Measurements from ENCODE around the gene ARHGEF16.

The ARHGEF16 gene

DNA sequence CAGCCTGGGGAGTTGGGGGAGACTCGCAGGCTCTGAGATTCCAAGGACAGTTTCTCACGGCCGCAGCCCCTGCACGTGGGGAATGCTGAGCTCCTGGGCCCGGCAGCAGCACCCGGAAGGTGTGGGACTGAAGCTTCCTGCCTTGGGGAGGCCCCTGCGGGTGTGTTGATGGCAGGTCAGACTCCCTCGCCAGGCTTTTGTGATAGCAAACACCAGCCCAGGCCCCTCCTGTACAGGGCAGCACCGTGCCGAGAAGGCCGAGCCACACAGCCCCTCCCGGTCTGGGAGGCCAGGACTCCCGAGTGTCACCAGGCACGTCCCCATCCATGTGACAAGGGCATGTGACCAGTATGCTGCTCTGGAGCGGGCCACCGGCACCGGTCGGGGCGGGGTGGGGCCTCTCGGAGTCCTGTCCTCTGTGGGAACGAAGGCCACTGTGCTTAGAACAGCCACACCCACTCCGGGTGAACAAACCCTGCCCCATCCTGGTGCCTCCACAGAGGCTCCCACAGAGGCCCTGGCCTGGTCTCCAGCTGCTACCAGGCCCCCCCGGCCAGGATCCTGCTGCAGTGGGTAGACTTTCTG lies 31.1 kb upstream of the ARHGEF16 start:
- DNase-seq = no peak

DNA sequence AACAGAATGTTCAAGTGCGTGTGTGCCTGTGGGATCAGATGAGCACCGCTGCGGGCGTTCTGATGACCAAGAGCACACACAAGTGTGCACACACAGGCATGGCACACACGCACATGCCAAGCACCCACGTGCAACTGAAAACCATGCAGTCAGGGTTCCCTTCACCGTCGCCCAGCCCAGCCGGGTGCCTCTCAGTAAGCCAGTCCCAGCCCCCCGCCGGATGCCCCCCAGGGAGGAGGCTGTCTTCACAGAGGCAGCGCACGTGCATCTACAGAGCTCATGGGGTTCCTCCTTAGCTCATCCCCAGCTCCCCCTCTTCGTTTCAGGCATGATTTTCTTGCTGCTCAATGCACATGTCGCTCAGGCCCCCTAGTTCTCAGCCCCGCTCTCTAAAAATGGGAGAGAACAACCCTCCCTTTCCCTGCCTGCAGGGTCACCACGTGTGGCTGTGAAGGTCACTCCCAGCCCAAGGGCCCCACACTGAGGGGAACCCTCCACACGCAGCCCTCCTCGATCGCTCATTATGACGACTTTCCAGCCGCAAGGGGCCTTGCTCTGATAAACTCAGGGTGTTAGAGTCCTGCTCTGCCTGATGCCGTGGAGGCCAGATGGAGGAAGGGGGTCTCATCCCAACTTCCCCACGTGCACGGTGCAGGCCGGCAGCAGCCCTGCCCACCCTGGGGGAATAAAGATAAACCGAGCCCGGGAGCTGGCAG lies 30.4 kb upstream of the ARHGEF16 start:
- DNase-seq = no peak

DNA sequence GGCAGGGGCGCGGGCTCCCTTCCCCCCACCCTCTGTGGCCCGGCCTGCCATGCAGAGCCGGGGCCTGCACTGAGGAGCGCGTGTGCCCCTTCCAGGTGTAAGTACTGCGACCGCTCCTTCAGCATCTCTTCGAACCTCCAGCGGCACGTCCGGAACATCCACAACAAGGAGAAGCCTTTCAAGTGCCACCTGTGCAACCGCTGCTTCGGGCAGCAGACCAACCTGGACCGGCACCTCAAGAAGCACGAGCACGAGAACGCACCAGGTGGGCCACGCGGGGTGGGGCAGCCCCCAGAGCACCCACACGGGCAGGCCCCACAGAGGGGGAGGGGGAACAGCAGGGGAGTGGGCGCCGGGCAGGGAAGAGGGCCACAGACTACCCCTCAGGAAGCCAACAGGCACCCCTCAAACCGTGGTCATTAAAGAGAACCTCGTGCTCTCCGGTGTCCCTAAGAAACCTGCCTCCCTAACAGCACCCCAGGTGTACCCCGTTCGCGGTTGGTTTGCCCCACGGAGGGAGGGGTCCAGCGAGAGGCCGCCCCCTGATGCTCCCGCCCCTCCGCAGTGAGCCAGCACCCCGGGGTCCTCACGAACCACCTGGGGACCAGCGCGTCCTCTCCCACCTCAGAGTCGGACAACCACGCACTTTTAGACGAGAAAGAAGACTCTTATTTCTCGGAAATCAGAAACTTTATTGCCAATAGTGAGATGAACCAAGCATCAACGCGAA lies 28.8 kb upstream of the ARHGEF16 start:
- no peak for DNase-seq

DNA sequence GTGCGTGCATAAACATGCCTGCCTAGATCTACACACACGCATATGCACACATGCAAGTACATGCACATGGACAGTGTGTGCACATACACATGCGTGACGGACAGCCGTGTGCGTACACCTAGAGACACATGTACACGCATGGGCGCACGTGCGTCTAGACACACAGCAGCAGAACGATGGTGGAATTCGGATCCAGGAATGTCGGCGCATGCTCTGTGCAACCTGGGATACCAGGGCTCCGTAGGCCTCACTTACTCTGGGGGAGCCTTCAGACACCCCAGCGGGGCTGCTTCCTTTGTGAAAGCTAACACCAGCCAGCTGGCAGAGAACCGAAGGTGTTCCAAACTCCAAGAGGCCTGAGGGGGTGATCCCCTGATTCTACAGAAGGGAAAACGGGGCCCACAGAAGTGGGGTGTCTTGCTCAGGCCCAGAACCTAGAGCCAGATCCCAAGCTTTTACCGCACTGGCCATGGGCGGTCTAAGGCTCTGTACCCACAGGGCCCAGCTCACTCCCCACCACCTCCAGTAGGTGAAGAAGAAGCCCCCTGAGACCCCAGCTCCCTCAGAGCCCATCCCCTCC lies 27.4 kb upstream of the ARHGEF16 start:
- no peak for DNase-seq

DNA sequence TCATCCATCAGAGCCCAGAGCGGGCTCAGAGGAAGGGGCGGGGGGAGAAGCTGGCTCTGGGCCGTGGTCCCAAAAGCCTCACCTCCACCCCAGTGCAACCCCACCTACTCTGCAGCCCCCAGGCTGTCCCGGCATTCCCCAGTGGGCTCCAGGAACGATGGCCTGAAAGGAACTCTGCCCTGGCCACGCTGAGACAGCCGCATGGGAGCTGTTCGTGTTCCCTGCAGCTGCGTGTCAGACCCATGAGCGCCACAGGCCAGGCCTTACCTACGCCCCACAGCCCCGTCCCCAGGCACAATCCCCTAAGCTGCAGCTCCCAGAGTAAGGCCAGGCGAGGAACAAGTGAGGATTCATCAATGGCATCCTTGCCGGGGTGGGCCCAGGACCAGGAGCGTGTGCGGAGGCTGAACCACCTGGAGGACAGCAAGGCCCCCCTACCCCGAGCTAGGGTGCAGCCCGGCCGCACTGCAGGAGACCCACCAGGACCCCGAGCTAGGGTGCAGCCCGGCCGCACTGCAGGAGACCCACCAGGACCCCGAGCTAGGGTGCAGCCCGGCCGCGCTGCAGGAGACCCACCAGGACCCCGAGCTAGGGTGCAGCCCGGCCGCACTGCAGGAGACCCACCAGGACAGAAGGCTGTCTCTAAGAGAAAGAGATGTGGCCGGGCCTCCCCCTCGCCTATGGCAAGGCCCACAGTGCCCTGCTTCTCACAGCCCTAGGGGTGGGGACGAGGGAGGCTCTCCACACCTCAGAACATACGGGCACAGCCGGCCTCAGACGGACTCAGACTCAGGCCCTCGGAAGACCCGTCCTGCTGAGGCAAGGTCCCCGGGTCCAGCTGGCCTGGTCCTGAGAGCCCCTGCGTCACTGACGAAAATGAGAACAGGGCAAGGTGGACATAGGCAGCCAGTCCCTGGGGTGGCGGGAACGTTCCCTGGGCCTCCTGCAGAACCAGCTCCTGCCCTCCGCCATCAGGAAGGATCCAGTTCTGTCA lies 26.5 kb upstream of the ARHGEF16 start:
- no peak for DNase-seq

DNA sequence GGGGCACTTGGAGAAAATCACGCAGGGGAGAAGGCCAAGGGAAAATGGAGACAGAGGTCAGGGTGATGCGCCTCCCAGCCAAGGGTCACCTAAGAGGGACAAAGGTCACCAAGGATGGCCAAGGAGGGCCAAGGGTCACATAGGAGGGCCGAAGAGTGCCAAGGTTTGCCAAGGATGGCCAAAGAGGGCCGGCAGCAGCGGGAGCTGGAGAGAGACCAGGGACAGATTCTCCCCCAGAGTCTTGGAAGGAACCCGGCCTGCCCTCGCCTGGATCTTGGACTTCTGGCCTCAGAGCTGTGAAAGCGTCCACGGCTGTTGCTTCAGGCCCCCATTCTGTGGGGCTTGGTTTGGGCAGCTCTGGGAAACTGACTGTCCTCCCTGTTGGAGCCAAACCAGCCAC lies 25.6 kb upstream of the ARHGEF16 start:
- no peak for DNase-seq

DNA sequence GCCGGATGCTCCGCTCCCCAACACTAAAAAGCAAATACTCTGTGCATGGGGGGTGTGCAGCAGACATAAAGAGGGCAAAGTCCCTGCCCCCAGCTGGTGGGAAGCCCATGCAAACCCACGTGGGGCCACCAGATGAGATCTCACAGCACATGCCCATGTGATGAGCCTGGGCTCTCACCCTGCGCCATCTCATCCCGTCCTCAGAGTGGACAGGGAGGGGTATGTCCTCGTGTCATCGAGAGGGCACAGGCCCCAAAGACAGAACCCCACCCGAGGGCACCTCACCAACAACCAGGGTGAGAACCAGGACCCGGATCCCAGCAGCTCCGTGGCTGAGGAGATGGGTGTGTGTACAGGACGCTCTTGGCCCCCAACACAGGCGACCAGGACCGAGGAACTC lies 25.1 kb upstream of the ARHGEF16 start:
- DNase-seq = no peak

DNA sequence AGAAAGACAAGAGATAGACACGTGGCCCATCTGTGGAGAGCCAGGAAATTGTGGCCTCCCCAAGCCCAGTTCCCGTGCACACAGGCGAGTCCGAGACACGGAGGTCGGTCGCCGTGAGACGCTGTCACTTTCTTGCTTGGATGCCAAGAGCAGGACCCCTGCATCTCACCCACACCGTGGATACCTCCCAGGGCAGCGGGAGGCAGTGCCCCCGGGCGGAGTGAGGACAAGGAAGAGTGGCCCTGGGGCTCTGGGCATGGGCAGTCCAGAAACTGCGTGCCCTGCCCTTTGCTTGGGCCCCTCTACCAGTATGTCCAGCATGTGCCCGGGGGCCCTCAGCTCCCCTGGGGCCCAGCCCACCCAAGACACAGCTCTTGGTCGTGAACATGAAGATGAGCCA lies 24.7 kb upstream of the ARHGEF16 start:
- no peak for DNase-seq

DNA sequence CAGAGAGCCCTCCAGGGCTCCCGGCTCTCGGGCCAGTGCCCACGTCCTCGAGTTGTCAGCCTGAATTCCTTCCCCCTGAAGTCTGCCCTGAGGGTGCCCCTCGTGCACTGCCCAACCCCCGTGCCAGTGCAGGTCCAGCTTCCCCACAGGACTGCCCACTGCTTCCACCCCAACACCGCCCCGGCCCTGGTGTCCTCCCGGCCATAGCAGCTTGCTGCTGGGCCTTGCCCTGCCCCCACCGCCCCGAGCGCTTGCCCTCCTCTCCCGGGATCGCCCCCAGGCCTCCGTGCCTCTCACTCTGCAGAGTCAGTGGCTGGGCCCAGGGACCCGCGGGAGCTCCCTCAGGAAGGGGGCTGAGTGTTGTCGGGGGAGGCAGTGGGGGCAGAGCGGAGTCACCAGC lies 24.1 kb upstream of the ARHGEF16 start:
- DNase-seq = no peak

DNA sequence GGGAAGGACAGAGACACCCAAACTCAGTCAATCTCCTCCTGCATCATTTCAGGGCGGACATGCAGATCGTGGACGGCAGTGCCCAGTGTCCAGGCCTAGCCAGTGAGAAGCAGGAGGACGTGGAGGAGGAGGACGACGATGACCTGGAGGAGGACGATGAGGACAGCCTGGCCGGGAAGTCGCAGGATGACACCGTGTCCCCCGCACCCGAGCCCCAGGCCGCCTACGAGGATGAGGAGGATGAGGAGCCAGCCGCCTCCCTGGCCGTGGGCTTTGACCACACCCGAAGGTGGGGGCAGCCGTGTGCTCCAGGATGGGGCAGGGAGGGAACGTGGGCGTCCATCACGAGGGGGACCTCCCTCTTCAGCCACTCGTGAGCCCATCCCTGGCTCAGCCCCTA lies 23.6 kb upstream of the ARHGEF16 start:
- DNase-seq = no peak

DNA sequence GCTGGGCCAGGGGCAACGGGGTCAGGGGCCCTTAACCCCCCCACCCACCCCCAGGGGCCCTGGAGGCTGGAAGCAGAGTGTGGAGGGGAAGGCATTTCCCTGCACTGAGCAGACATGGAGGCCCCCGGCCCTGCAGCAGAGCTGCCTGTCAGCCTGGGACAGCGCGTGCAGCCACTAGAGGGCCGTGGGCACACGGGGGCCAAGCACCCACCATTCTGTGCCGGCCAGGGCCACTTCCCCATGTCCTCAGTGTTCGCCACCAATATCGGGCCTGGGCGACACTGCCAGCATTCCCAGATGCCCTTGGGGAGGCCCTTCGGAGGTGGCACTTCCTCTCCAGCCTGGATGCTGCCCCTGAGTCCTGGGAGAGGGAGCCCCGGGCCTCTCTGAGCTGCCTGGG lies 23.2 kb upstream of the ARHGEF16 start:
- DNase-seq = no peak

DNA sequence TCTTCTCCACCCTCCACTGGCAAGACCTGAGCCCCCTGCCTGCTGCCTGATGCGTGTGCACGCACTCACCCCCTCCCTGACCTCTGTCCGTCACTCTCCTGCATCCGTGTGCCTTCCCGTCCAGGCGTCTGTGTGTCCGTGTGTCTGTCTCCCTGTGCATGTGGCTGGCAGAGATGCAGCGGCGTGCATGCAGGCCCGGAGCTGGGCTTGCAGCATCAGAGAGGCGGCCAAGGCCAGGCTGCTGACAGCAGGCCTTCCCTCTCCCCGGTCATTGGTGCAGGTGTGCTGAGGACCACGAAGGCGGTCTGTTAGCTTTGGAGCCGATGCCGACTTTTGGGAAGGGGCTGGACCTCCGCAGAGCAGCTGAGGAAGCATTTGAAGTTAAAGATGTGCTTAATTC lies 22.8 kb upstream of the ARHGEF16 start:
- DNase-seq = no peak

DNA sequence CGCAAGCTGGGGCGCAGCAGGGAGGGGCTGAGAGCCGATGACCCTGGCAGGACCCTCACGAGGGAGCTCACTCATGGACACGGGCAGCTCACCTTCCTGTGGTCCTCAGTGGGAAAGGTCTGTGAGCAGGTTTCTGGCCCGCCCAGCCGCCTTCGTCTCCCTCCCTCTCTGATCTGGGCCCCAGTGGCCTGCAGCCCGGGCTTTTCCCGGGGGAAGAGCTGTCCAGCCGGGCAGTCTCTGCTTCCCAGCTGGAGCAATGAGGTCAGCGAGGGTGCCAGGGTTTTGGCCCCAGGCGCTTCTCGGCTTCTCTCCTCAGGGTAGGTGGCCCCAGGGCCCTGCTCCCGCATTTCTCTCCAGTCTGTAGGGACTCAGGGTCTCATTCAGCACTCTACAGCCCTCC lies 22.2 kb upstream of the ARHGEF16 start:
- DNase-seq = no peak

DNA sequence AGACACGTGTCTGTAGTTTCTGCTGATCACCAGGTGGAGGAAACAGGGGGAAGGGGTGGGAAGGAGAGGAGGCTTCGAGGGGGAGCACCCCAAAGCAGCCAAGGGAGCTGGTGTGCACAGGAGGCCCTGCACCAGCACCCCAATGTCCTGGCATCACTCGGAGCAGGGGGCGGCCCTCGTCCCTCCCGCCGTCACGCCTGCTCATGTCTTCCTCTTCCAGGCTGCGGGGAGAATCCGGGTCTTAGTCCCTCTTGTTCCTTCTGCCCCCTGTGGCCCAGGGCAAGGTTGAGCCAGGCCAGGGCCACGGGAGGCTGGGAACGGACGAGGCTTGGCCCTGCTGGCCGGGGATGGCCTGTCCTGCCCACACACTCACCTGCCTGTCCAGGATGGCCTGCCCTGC lies 21.4 kb upstream of the ARHGEF16 start:
- DNase-seq = no peak

DNA sequence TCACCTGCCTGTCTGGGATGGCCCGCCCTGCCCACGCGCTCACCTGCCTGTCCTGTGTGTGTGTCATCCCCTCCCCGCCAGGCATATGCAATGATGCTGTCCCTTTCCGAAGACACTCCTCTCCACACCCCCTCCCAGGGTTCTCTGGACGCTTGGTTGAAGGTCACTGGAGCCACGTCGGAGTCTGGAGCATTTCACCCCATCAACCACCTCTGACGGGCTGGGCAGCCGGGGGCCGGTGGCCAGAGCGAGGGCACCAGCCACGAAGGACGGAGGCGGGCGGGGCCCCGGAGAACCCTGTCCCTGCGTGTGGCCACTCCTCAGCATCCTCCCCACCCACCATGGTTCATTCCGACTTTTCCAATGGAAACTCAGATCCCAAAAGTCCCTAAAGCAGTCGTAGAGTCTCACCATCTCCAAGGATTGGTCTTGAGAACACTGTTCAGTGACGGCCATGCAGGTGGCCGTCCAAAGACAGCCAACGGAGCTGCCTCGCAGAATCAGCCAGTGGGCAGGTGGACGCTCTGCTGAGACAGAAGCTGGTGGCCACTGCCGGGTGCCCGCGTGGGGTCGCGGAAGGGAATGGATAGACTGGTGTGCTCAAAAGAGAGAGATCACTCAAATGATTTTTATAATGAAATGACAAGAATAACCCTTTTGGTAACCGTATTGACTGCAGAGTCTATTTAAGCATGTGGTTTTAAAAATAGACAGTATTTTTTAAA lies 20.7 kb upstream of the ARHGEF16 start:
- no peak for DNase-seq

DNA sequence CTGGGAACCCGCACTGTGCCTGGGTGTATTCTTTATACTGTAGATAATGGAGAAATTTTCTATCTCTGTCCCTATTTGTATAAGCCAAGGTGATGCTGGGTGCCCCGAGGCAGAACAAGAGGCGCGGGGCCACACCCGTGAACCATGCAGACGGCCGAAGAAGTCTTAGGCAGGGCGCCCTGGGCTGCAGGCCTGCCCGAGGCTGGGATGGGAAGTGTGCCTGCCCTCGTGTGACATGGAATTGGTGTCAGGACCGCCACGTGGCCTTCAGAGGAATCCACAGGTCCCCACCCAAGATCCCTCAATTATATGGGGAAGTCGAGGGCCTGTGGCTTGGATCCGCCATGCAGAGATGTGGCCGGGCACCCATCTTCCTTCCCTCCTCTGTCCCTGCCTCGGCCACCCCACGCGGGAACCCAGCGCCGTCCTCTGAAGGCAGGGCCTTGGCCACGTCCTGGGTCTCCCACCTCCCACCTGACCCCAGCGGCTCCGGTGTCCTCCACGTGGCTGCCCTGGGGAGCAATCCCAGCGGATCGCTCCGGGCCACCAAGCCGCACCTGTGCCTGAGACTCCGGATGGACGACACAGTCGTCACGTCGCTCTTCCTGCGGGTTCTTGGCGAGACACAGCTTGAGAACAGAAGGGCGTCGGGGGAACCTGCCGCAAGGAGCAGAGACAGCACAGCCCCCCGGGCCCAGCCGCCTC lies 19.9 kb upstream of the ARHGEF16 start:
- no peak for DNase-seq

DNA sequence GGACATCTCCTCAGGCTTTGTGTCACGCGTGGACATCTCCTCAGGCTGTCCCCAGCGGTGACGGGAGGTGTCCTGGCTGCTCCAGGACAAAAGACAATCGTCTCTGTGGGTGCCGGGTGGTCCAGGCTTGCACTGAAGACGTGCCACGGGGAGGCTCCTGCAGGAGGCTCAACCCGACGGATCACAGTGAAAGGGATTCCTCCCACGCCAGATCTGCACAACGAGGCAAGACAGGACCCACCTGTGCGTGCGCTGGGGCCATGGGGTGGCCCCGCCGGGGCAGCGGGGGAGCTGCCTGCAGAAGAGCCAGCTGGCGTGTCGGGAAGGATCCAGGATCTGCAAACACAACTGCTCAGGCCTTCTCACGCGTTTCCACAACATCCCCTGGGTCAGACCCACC lies 18.8 kb upstream of the ARHGEF16 start:
- no peak for DNase-seq

DNA sequence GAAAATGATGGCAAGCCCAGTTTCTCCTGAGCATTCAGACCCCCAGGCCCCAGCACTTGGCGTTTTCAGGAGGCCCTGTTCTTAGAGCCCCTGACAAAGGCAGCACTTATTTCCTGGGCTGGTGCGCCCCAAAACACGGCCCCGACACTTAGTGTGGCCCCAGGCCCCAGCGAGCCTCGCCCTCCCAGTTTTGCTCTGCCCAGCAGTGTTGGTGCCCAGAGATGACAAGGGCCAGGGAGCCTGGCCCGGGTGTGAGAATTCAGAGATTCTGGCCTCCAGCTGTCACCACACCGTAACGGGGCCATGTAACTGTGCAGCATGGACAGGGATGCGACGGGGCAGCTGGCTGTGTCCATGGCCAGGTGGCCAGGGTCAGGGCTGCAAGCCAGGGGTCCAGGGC lies 18.0 kb upstream of the ARHGEF16 start:
- DNase-seq = no peak

DNA sequence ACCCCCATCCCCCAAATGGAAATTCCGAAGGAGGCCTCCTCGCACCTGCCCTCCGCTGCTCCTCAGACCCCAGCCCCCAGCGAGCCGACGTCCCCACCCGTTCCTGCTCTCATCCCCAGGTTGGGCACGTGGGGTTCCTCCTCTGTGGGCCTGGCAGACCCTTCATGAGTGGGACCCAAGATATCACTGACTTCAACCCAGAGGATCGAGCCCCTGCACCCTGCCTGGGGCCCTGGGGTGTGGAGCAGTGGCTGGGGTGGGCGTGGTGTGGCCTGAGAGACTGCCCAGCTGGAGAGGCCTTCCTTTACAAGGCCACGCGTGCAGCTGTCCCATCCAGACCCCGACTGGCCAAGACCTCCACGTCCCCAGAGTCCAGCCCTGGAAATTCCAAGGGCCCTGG lies 17.6 kb upstream of the ARHGEF16 start:
- DNase-seq = no peak

DNA sequence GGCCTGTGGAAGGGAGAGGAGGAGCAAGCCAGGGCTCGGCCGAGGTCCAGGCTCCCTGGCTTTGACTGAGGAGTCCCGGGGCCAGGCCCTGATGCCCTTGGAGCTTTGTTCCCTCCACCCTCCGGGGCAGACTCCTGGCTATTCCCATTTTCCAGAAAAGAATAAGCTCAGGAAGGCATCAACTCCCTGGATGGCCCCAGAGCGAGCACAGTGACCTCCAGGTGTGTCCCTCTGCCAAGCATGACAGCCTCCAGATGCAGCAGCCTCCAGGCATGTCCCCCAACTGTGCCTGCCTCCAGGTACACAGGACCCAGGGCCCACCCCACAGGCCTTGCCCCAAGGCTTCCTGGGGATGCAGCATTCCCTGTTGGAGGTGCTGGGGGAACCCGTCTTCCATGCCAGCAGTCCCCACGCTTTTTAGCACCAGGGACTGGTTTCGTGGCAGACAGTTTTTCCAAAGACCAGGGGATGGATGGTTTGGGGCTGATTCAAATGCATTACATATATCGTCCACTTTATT lies 15.7 kb upstream of the ARHGEF16 start:
- no peak for DNase-seq

All from NCI-H1092 (cell line).